GM12891 (cell line): ENCODE results near the gene TMIE.

Experiments
- POLR2A ChIP-seq: IDR thresholded peaks from 2 replicates; pipeline ENCODE4 v1.6.1; 2011; ENCODE audit warnings: low read depth, low read length, control low read depth
- POLR2AphosphoS5 ChIP-seq: IDR thresholded peaks from 2 replicates; pipeline ENCODE4 v1.6.1; 2011; ENCODE audit warnings: low read depth, low read length, control low read depth
- POU2F2 ChIP-seq: IDR thresholded peaks from 2 replicates; pipeline ENCODE4 v1.6.1; 2011; ENCODE audit warnings: low read depth, mild to moderate bottlenecking, control low read depth, low read length, moderate library complexity
- SPI1 ChIP-seq: IDR thresholded peaks from 2 replicates; pipeline ENCODE4 v1.6.1; 2011; ENCODE audit warnings: low read depth, low read length, control low read depth
- TAF1 ChIP-seq: IDR thresholded peaks from 2 replicates; pipeline ENCODE4 v1.6.1; 2011; ENCODE audit warnings: low read depth, low read length, control low read depth

GRCh38 chr3:46693892-46694226 lies 7.3 kb upstream of the TMIE start:
- TF ChIP-seq POLR2AphosphoS5 (no peak), POLR2A (no peak), TAF1 (no peak), SPI1 (no peak), POU2F2 (no peak)
